ENCODE results near the gene ATP5MC3. TPM values are rescaled to one million over a fixed set of nuclear protein-coding genes. Genes with fewer than 3 reads are reported as not detected.

Gene ATP5MC3
- total and polyA plus RNA-seq, 10 of the 15 experiments (the other 5 are each of a cell fraction or from before 2014, with no cell fraction given), result 308 to 1,196 (median 550) TPM

DNA sequence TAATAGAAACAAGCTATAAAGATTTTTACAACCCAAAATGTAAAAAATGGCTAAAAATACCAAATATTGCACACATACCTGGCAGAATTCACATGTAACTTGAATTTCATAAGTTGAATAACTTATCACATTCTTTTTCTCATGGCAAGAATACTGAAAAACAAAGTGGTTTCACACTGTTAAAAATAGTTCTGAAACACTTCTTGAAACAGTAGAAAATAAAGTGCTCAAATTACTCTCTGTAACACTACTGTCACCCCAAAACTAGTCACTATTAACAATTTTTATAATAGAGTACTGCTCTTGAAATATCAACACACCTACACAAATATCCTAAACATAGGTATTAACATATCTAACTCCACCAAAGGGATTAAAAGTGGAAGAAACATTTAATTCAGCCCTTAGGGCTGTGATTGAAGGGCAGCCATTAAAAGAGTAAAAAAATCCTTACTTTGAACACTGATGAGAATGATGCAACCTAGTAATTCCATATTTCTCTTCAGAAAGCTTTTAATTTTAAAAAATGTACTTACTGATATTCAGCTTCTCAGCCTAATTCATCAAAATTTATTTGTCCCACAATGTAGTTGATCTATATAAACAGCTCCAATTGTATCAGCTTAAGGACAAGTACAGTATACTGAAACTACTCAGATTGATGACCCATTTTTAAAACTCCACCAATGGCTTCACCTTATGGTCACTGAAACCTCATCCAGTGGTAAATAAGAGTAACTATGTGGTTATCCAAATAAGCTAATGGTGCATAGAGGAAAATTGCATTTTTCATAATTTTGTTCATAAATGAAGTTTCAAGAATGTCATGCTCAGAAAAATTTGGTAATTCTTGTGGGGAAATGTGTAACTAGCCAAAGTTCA lies 44.9 kb downstream of the ATP5MC3 start (continued):
- TF ChIP-seq, protein P1, sequence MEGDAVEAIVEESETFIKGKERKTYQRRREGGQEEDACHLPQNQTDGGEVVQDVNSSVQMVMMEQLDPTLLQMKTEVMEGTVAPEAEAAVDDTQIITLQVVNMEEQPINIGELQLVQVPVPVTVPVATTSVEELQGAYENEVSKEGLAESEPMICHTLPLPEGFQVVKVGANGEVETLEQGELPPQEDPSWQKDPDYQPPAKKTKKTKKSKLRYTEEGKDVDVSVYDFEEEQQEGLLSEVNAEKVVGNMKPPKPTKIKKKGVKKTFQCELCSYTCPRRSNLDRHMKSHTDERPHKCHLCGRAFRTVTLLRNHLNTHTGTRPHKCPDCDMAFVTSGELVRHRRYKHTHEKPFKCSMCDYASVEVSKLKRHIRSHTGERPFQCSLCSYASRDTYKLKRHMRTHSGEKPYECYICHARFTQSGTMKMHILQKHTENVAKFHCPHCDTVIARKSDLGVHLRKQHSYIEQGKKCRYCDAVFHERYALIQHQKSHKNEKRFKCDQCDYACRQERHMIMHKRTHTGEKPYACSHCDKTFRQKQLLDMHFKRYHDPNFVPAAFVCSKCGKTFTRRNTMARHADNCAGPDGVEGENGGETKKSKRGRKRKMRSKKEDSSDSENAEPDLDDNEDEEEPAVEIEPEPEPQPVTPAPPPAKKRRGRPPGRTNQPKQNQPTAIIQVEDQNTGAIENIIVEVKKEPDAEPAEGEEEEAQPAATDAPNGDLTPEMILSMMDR (IDR thresholded peaks at IDR 0.05 in 2 of 3, conservative IDR thresholded peaks at IDR 0.05 in 1 of 3; ENCODE audit: control insufficient read depth in 2 of 3, extremely low read depth in 1 of 3, insufficient read depth in 1 of 3, low read depth in 3 of 3, low read length in 3 of 3), result no peak
- TF ChIP-seq, protein P2, sequence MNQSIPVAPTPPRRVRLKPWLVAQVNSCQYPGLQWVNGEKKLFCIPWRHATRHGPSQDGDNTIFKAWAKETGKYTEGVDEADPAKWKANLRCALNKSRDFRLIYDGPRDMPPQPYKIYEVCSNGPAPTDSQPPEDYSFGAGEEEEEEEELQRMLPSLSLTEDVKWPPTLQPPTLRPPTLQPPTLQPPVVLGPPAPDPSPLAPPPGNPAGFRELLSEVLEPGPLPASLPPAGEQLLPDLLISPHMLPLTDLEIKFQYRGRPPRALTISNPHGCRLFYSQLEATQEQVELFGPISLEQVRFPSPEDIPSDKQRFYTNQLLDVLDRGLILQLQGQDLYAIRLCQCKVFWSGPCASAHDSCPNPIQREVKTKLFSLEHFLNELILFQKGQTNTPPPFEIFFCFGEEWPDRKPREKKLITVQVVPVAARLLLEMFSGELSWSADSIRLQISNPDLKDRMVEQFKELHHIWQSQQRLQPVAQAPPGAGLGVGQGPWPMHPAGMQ (IDR thresholded peaks at IDR 0.05; ENCODE audit: borderline replicate concordance), result no peak
- no peak for TF ChIP-seq ZNF207 (IDR thresholded peaks at IDR 0.05; ENCODE audit: borderline replicate concordance)
- no peak for TF ChIP-seq YBX1 (IDR thresholded peaks at IDR 0.05)
- TF ChIP-seq, protein P3, sequence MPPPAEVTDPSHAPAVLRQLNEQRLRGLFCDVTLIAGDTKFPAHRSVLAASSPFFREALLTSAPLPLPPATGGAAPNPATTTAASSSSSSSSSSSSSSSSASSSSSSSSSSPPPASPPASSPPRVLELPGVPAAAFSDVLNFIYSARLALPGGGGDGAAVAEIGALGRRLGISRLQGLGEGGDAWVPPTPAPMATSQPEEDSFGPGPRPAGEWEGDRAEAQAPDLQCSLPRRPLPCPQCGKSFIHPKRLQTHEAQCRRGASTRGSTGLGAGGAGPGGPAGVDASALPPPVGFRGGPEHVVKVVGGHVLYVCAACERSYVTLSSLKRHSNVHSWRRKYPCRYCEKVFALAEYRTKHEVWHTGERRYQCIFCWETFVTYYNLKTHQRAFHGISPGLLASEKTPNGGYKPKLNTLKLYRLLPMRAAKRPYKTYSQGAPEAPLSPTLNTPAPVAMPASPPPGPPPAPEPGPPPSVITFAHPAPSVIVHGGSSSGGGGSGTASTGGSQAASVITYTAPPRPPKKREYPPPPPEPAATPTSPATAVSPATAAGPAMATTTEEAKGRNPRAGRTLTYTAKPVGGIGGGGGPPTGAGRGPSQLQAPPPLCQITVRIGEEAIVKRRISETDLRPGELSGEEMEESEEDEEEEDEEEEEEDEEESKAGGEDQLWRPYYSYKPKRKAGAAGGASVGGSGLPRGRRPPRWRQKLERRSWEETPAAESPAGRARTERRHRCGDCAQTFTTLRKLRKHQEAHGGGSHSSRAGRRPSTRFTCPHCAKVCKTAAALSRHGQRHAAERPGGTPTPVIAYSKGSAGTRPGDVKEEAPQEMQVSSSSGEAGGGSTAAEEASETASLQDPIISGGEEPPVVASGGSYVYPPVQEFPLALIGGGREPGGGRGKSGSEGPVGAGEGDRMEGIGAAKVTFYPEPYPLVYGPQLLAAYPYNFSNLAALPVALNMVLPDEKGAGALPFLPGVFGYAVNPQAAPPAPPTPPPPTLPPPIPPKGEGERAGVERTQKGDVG (CRISPR knock-in tag; IDR thresholded peaks at IDR 0.05), result no peak
- TF ChIP-seq, protein P4, sequence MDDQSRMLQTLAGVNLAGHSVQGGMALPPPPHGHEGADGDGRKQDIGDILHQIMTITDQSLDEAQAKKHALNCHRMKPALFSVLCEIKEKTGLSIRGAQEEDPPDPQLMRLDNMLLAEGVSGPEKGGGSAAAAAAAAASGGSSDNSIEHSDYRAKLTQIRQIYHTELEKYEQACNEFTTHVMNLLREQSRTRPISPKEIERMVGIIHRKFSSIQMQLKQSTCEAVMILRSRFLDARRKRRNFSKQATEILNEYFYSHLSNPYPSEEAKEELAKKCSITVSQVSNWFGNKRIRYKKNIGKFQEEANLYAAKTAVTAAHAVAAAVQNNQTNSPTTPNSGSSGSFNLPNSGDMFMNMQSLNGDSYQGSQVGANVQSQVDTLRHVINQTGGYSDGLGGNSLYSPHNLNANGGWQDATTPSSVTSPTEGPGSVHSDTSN (IDR thresholded peaks at IDR 0.05; ENCODE audit: insufficient replicate concordance, low read depth, low read length), result no peak
- no peak for TF ChIP-seq RCOR1 (conservative IDR thresholded peaks at IDR 0.05; ENCODE audit: low read depth, low read length)
- TF ChIP-seq HCFC1 (IDR thresholded peaks at IDR 0.05; ENCODE audit: low read length), result no peak
- no peak for TF ChIP-seq SRF (IDR thresholded peaks at IDR 0.05; ENCODE audit: low read depth in 2 of 2, low read length in 2 of 2)
- TF ChIP-seq, protein P5, sequence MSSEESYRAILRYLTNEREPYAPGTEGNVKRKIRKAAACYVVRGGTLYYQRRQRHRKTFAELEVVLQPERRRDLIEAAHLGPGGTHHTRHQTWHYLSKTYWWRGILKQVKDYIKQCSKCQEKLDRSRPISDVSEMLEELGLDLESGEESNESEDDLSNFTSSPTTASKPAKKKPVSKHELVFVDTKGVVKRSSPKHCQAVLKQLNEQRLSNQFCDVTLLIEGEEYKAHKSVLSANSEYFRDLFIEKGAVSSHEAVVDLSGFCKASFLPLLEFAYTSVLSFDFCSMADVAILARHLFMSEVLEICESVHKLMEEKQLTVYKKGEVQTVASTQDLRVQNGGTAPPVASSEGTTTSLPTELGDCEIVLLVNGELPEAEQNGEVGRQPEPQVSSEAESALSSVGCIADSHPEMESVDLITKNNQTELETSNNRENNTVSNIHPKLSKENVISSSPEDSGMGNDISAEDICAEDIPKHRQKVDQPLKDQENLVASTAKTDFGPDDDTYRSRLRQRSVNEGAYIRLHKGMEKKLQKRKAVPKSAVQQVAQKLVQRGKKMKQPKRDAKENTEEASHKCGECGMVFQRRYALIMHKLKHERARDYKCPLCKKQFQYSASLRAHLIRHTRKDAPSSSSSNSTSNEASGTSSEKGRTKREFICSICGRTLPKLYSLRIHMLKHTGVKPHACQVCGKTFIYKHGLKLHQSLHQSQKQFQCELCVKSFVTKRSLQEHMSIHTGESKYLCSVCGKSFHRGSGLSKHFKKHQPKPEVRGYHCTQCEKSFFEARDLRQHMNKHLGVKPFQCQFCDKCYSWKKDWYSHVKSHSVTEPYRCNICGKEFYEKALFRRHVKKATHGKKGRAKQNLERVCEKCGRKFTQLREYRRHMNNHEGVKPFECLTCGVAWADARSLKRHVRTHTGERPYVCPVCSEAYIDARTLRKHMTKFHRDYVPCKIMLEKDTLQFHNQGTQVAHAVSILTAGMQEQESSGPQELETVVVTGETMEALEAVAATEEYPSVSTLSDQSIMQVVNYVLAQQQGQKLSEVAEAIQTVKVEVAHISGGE (CRISPR knock-in tag; IDR thresholded peaks at IDR 0.05), result no peak
- TF ChIP-seq MEF2B (IDR thresholded peaks at IDR 0.05; ENCODE audit: partially characterized antibody, poor library complexity, severe bottlenecking), result peak; percentile 75
